Activated CD4-positive, alpha-beta T cell treated with anti-CD3 and anti-CD28 coated beads, Interleukin-2, amount 10 ng/mL, durations not matched to agents 24 days and 14 days (primary cell): ENCODE data around the gene SLC16A10. TPM values are rescaled to one million over a fixed set of nuclear protein-coding genes. Genes with fewer than 3 reads are reported as not detected.
A peak's percentile ranks its signal among the peaks of the same experiment; 100 is the strongest.
"Not testable (repeated sequence)": the region's sequence is repeated elsewhere in the genome, so short reads cannot be mapped to it uniquely, and the experiment has no call there.

Experiments used
- DNase-seq: peaks from one replicate; pipeline ENCODE4 v3.0.0; 2022
- H3K27ac Mint-ChIP-seq: one replicate; pipeline ENCODE4 v1.8.0; 2022; ENCODE audit warnings: mild to moderate bottlenecking, mixed read lengths
- H3K27me3 Mint-ChIP-seq: one replicate; pipeline ENCODE4 v1.8.0; 2022; ENCODE audit warnings: mixed read lengths
- H3K36me3 Mint-ChIP-seq: one replicate; pipeline ENCODE4 v1.8.0; 2022; ENCODE audit warnings: low read depth, mild to moderate bottlenecking, mixed read lengths
- H3K4me1 Mint-ChIP-seq: one replicate; pipeline ENCODE4 v1.8.0; 2021; ENCODE audit warnings: mixed read lengths
- H3K4me3 Mint-ChIP-seq: one replicate; pipeline ENCODE4 v1.8.0; 2022; ENCODE audit warnings: mild to moderate bottlenecking, moderate library complexity, mixed read lengths
- H3K9me3 Mint-ChIP-seq: one replicate; pipeline ENCODE4 v1.8.0; 2021; ENCODE audit warnings: mixed read lengths
- intact Hi-C: fragments of 100-400 bp; cut with micrococcal nuclease; formaldehyde crosslinking; loops from one replicate; pipeline ENCODE4 v1.15.1; 2023
- total RNA-seq: library from RNA; stranded (reverse); gene quantifications from 2 replicates; pipeline ENCODE4 v1.2.3, GENCODE V29; 2022

SLC16A10 gene
- 4.2 and 5.1 TPM in 2 replicates for total RNA-seq

GRCh38 chr6:111087106-111087835 lies at the start of gene SLC16A10:
TSS of gene SLC16A10 (plus strand) at chr6:111087503. CDS start at chr6:111087753, 250 bp downstream.
- intact Hi-C loops = loop anchor here (5.0 kb wide), 1 partner anchor 395 kb away; the partner anchor contains the start of gene REV3L
- no peaks in the 10 kb centered on the region for H3K9me3 Mint-ChIP-seq
- peak within 1 kb of the TSS; percentile 90 for H3K4me3 Mint-ChIP-seq
- H3K27me3 Mint-ChIP-seq = peaks cover 21% of the 10 kb centered on the region
- H3K27ac Mint-ChIP-seq = peak within 1 kb of the TSS; percentile 81
- peaks cover 20% of the 10 kb centered on the region for H3K4me1 Mint-ChIP-seq
- peak; percentile 93 for DNase-seq
- H3K36me3 Mint-ChIP-seq = no peaks in the 10 kb centered on the region

- H3K4me3 Mint-ChIP-seq = no peak overlapping the region
- no peaks in the 10 kb centered on the region for H3K27me3 Mint-ChIP-seq
- no peak overlapping the region for H3K27ac Mint-ChIP-seq
- no peak for DNase-seq
- H3K4me1 Mint-ChIP-seq = peaks cover 5% of the 10 kb centered on the region
- no peaks in the 10 kb centered on the region for H3K9me3 Mint-ChIP-seq
- no peaks in the 10 kb centered on the region for H3K36me3 Mint-ChIP-seq
- intact Hi-C loops = no loop called here
Observed at GRCh38 chr6:111038534-111039252, 48.6 kb upstream of the SLC16A10 start.

- Mint-ChIP-seq H3K9me3 (peaks cover 4% of the 10 kb centered on the region), H3K4me3 (no peak overlapping the region)
- intact Hi-C loops = no loop called here
Observed at GRCh38 chr6:111041917-111042316, 45.4 kb upstream of the SLC16A10 start.

GRCh38 chr6:111047244-111047643 lies 40.1 kb upstream of the SLC16A10 start:
- intact Hi-C loops = no loop called here
- Mint-ChIP-seq H3K27me3 (peaks cover 9% of the 10 kb centered on the region), H3K9me3 (peaks cover 4% of the 10 kb centered on the region), H3K36me3 (no peaks in the 10 kb centered on the region), H3K27ac (no peak overlapping the region), H3K4me1 (no peaks in the 10 kb centered on the region), H3K4me3 (no peak overlapping the region)
- no peak for DNase-seq

More at GRCh38 chr6:111041917-111042316, 45.4 kb upstream of the SLC16A10 start:
- no peak overlapping the region for H3K27ac Mint-ChIP-seq
- H3K4me1 Mint-ChIP-seq = peaks cover 5% of the 10 kb centered on the region
- H3K36me3 Mint-ChIP-seq = no peaks in the 10 kb centered on the region
- peaks cover 9% of the 10 kb centered on the region for H3K27me3 Mint-ChIP-seq
- no peak for DNase-seq

- H3K9me3 Mint-ChIP-seq = no peaks in the 10 kb centered on the region
- no peak overlapping the region for H3K4me3 Mint-ChIP-seq
- DNase-seq = no peak
- H3K36me3 Mint-ChIP-seq = no peaks in the 10 kb centered on the region
- H3K4me1 Mint-ChIP-seq = no peaks in the 10 kb centered on the region
- H3K27ac Mint-ChIP-seq = no peak overlapping the region
- intact Hi-C loops = no loop called here
- peaks cover 4% of the 10 kb centered on the region for H3K27me3 Mint-ChIP-seq
Observed at GRCh38 chr6:111050261-111051023, 36.9 kb upstream of the SLC16A10 start.

GRCh38 chr6:111052171-111052570 lies 35.1 kb upstream of the SLC16A10 start:
- peaks cover 3% of the 10 kb centered on the region for H3K27me3 Mint-ChIP-seq
- H3K9me3 Mint-ChIP-seq = no peaks in the 10 kb centered on the region
- H3K4me1 Mint-ChIP-seq = no peaks in the 10 kb centered on the region
- DNase-seq = no peak
- intact Hi-C loops = no loop called here
- no peaks in the 10 kb centered on the region for H3K36me3 Mint-ChIP-seq
- no peak overlapping the region for H3K4me3 Mint-ChIP-seq
- H3K27ac Mint-ChIP-seq = no peak overlapping the region

- peak; percentile 67 for DNase-seq
Observed at GRCh38 chr6:111057074-111057752, 30.1 kb upstream of the SLC16A10 start.

GRCh38 chr6:111061508-111061907 lies 25.8 kb upstream of the SLC16A10 start:
- peaks cover 13% of the 10 kb centered on the region for H3K9me3 Mint-ChIP-seq
- no peak for DNase-seq
- no peaks in the 10 kb centered on the region for H3K36me3 Mint-ChIP-seq
- no peak overlapping the region for H3K27ac Mint-ChIP-seq
- H3K4me1 Mint-ChIP-seq = peaks cover 2% of the 10 kb centered on the region
- no peak overlapping the region for H3K4me3 Mint-ChIP-seq
- peaks cover 13% of the 10 kb centered on the region for H3K27me3 Mint-ChIP-seq
- intact Hi-C loops = no loop called here

More at GRCh38 chr6:111057074-111057752, 30.1 kb upstream of the SLC16A10 start:
- peaks cover 2% of the 10 kb centered on the region for H3K4me1 Mint-ChIP-seq
- H3K36me3 Mint-ChIP-seq = no peaks in the 10 kb centered on the region
- H3K9me3 Mint-ChIP-seq = peaks cover 5% of the 10 kb centered on the region
- peaks cover 16% of the 10 kb centered on the region for H3K27me3 Mint-ChIP-seq
- no peak overlapping the region for H3K27ac Mint-ChIP-seq
- no peak overlapping the region for H3K4me3 Mint-ChIP-seq
- intact Hi-C loops = loop anchor here (1.0 kb wide), 1 partner anchor 153 kb away; no protein-coding TSS in a partner anchor

- H3K27ac Mint-ChIP-seq, H3K4me1 Mint-ChIP-seq, intact Hi-C loops, DNase-seq, H3K4me3 Mint-ChIP-seq, H3K36me3 Mint-ChIP-seq: not testable (repeated sequence)
- H3K9me3 Mint-ChIP-seq = peaks cover 13% of the 10 kb centered on the region
- H3K27me3 Mint-ChIP-seq = peaks cover 13% of the 10 kb centered on the region
Observed at GRCh38 chr6:111061985-111062384, 25.3 kb upstream of the SLC16A10 start.

GRCh38 chr6:111062860-111063259 lies 24.4 kb upstream of the SLC16A10 start:
- H3K4me1 Mint-ChIP-seq, DNase-seq, H3K27ac Mint-ChIP-seq, H3K36me3 Mint-ChIP-seq, H3K4me3 Mint-ChIP-seq, intact Hi-C loops: not testable (repeated sequence)
- Mint-ChIP-seq H3K9me3 (peaks cover 13% of the 10 kb centered on the region), H3K27me3 (peaks cover 12% of the 10 kb centered on the region)

- no peak overlapping the region for H3K27ac Mint-ChIP-seq
- peaks cover 4% of the 10 kb centered on the region for H3K9me3 Mint-ChIP-seq
- H3K4me3 Mint-ChIP-seq = no peak overlapping the region
- peaks cover 18% of the 10 kb centered on the region for H3K27me3 Mint-ChIP-seq
- no peak for DNase-seq
- no peaks in the 10 kb centered on the region for H3K4me1 Mint-ChIP-seq
- intact Hi-C loops = no loop called here
- H3K36me3 Mint-ChIP-seq = no peaks in the 10 kb centered on the region
Observed at GRCh38 chr6:111068109-111068865, 19.0 kb upstream of the SLC16A10 start.

GRCh38 chr6:111068866-111069234 lies 18.5 kb upstream of the SLC16A10 start:
- no peaks in the 10 kb centered on the region for H3K36me3 Mint-ChIP-seq
- peaks cover 19% of the 10 kb centered on the region for H3K27me3 Mint-ChIP-seq
- no peaks in the 10 kb centered on the region for H3K4me1 Mint-ChIP-seq
- DNase-seq = no peak
- no peaks in the 10 kb centered on the region for H3K9me3 Mint-ChIP-seq
- no peak overlapping the region for H3K27ac Mint-ChIP-seq
- intact Hi-C loops = no loop called here
- no peak overlapping the region for H3K4me3 Mint-ChIP-seq
